Hematopoietic multipotent progenitor cell treated with erythropoietin and hydrocortisone succinate and interleukin-3 and kit ligand, for 15 days (in vitro differentiated cells): ENCODE measurements around the gene IER5L.

ENCODE experiments used
- DNase-seq: peaks from one replicate; pipeline ENCODE4 v3.0.0-alpha.2; 2015; ENCODE audit warnings: low spot score

The IER5L gene

GRCh38 chr9:129177791-129178567, at the start of gene IER5L:
Gene IER5L, minus strand, starts transcription at chr9:129178261. Its CDS starts 209 bp downstream, at chr9:129178052.
- DNase-seq, result peak; percentile 72

GRCh38 chr9:129227843-129228189, 49.8 kb upstream of the IER5L start:
- no peak for DNase-seq

- no peak for DNase-seq
Observed at GRCh38 chr9:129225815-129226214, 47.8 kb upstream of the IER5L start.

- no peak for DNase-seq
Observed at GRCh38 chr9:129225490-129225778, 47.4 kb upstream of the IER5L start.

GRCh38 chr9:129224618-129225489, 46.8 kb upstream of the IER5L start:
- no peak for DNase-seq

- DNase-seq, result no peak
Observed at GRCh38 chr9:129223551-129224208, 45.6 kb upstream of the IER5L start.

GRCh38 chr9:129222819-129223218, 44.8 kb upstream of the IER5L start:
- no peak for DNase-seq

- DNase-seq, result no peak
Observed at GRCh38 chr9:129221979-129222635, 44.0 kb upstream of the IER5L start.

- DNase-seq, result no peak
Observed at GRCh38 chr9:129221233-129221632, 43.2 kb upstream of the IER5L start.

- no peak for DNase-seq
Observed at GRCh38 chr9:129220771-129221170, 42.7 kb upstream of the IER5L start.

GRCh38 chr9:129218918-129219317, 40.9 kb upstream of the IER5L start:
- no peak for DNase-seq

- no peak for DNase-seq
Observed at GRCh38 chr9:129218272-129218625, 40.2 kb upstream of the IER5L start.

GRCh38 chr9:129213551-129213950, 35.5 kb upstream of the IER5L start:
- no peak for DNase-seq

GRCh38 chr9:129211686-129212085, 33.6 kb upstream of the IER5L start:
- no peak for DNase-seq

GRCh38 chr9:129210125-129210524, 32.1 kb upstream of the IER5L start:
- no peak for DNase-seq

GRCh38 chr9:129209580-129209979, 31.5 kb upstream of the IER5L start:
- no peak for DNase-seq

GRCh38 chr9:129209109-129209508, 31.0 kb upstream of the IER5L start:
- DNase-seq, result no peak

GRCh38 chr9:129208207-129209032, 30.4 kb upstream of the IER5L start:
- no peak for DNase-seq

GRCh38 chr9:129206905-129207304, 28.8 kb upstream of the IER5L start:
- no peak for DNase-seq

GRCh38 chr9:129206401-129206800, 28.3 kb upstream of the IER5L start:
- no peak for DNase-seq

GRCh38 chr9:129204840-129205239, 26.8 kb upstream of the IER5L start:
- DNase-seq, result no peak

GRCh38 chr9:129203556-129203909, 25.5 kb upstream of the IER5L start:
- DNase-seq, result no peak
